K562 (cell line): ENCODE data around the gene ZNF474. TPM values are rescaled to one million over a fixed set of nuclear protein-coding genes. Genes with fewer than 3 reads are reported as not detected.

ENCODE experiments used
- ATAC-seq: fragments of 200-7000 bp; cut with Tn5 transposase; 3 replicates; pipeline ENCODE4 v1.9.1; 2020; ENCODE audit warnings: moderate library complexity
- BruUV-seq: library from RNA; stranded (reverse); fragments of 400-500 nt; replicated peaks from 2 replicates; lab custom pipeline; 2021; lab: Mats Ljungman, UMichigan
- CTCF ChIA-PET: fragments of 300-600 bp; formaldehyde crosslinking; extraction: SDS; loops from one replicate; lab custom pipeline; 2021; ENCODE audit warnings: low intra/inter-chr PET ratio; lab: Yijun Ruan, JAX
- POLR2A ChIA-PET: fragments of 300-600, 350-650 bp; sonication (Branson Sonifier 250); formaldehyde crosslinking; extraction: SDS; loops from one replicate; lab custom pipeline; 2021; ENCODE audit warnings: antibody characterized with exemption, inconsistent platforms; lab: Yijun Ruan, JAX
- DNase-seq, 4 experiments: peaks; one replicate each; pipeline versions ENCODE4 v3.0.0 to v3.0.0-alpha.2; 2011 to 2018; ENCODE audit warnings: low spot score in 3 of 4, mixed read lengths in 3 of 4; ENCODE audit errors: extremely low read depth in 1 of 4
- FAIRE-seq: peaks from 2 replicates; lab custom pipeline; 2011; peaks lifted over from hg19 to GRCh38; lab: Jason Lieb, UNC
- H2AFZ ChIP-seq: 2 replicates; pipeline ENCODE4 v1.6.0; 2011; ENCODE audit warnings: low read depth, low read length, control low read depth, inconsistent platforms
- H3K27ac ChIP-seq: fragments of 200-600 bp; 3 replicates; pipeline ENCODE4 v1.8.0; 2011; ENCODE audit warnings: low read depth, mild to moderate bottlenecking, control low read depth, inconsistent platforms, low read length, moderate library complexity, mixed read lengths; ENCODE audit errors: extremely low read depth
- H3K27me3 ChIP-seq, 2 experiments: fragments of 300-600 bp in 1 of 2; 2 replicates in 1 of 2; 3 replicates in 1 of 2; pipeline versions ENCODE4 v1.6.0 to v1.8.0; 2011; ENCODE audit warnings: inconsistent platforms in 2 of 2, low read length in 2 of 2, mild to moderate bottlenecking in 1 of 2, mixed read lengths in 1 of 2, moderate library complexity in 1 of 2; ENCODE audit not compliant: control insufficient read depth in 2 of 2, insufficient read depth in 2 of 2
- H3K36me3 ChIP-seq: fragments of 300-600 bp; 3 replicates; pipeline ENCODE4 v1.8.0; 2011; ENCODE audit warnings: mild to moderate bottlenecking, low read length, inconsistent platforms; ENCODE audit not compliant: control insufficient read depth, insufficient read depth
- H3K4me1 ChIP-seq, 2 experiments: fragments of 200-600 bp in 1 of 2; replicated peaks in 1 of 2; 2 replicates in 1 of 2; 3 replicates in 1 of 2; pipeline versions ENCODE4 v1.5.1 to v1.8.0; 2011; ENCODE audit warnings: inconsistent platforms in 2 of 2, low read length in 2 of 2, mild to moderate bottlenecking in 1 of 2, mixed read lengths in 1 of 2, moderate library complexity in 1 of 2; ENCODE audit not compliant: control insufficient read depth in 2 of 2, insufficient read depth in 2 of 2
- H3K4me2 ChIP-seq: 2 replicates; pipeline ENCODE4 v1.6.1; 2011; ENCODE audit warnings: low read length, control low read depth, inconsistent platforms, mixed read lengths; ENCODE audit not compliant: insufficient read depth
- H3K4me3 ChIP-seq: fragments of 200-600 bp; sonication (generic), shearing (Covaris generic); 2 replicates; pipeline ENCODE4 v1.5.1; 2016; ENCODE audit warnings: control low read depth, inconsistent platforms
- H3K79me2 ChIP-seq: fragments of 200-600 bp; 3 replicates; pipeline ENCODE4 v1.8.0; 2011; ENCODE audit warnings: low read length, inconsistent platforms; ENCODE audit not compliant: control insufficient read depth, insufficient read depth
- H3K9ac ChIP-seq, 2 experiments: 2 replicates each; pipeline versions ENCODE4 v1.6.0 to v1.6.1; 2011; ENCODE audit warnings: low read depth in 2 of 2, low read length in 2 of 2, control low read depth in 1 of 2, inconsistent platforms in 1 of 2, mild to moderate bottlenecking in 1 of 2, mixed read lengths in 1 of 2; ENCODE audit not compliant: insufficient read depth in 1 of 2
- H3K9me1 ChIP-seq: one replicate; pipeline ENCODE4 v1.6.0; 2011; ENCODE audit warnings: inconsistent platforms, mild to moderate bottlenecking, low read length, moderate library complexity; ENCODE audit not compliant: control insufficient read depth, insufficient read depth
- H3K9me3 ChIP-seq: replicated peaks from 2 replicates; pipeline ENCODE4 v1.5.1; 2011; ENCODE audit warnings: low read depth, low read length, inconsistent platforms; ENCODE audit not compliant: control insufficient read depth, insufficient read depth
- H4K20me1 ChIP-seq: replicated peaks from 2 replicates; pipeline ENCODE4 v1.6.1; 2011; ENCODE audit warnings: low read length, inconsistent platforms, mixed read lengths; ENCODE audit not compliant: control insufficient read depth, insufficient read depth
- GABPB2 ChIP-seq: fragments of 250-450 bp; sonication (Bioruptor Pico); conservative IDR thresholded peaks from 2 replicates; pipeline ENCODE4 v1.5.1; 2021; ENCODE audit warnings: mild to moderate bottlenecking
- GATAD2B ChIP-seq: fragments of 450-650 bp; IDR thresholded peaks from 2 replicates; pipeline ENCODE4 v1.6.1; 2017; ENCODE audit warnings: mild to moderate bottlenecking, borderline replicate concordance
- GTF2E2 ChIP-seq: fragments of 200-800 bp; sonication (Bioruptor generic); IDR thresholded peaks from 2 replicates; pipeline ENCODE4 v1.6.1; 2016; ENCODE audit warnings: missing genetic modification characterization, missing compliant biosample characterization
- NRF1 ChIP-seq, 2 experiments: fragments of 450-650 bp; IDR thresholded peaks in 1 of 2; conservative IDR thresholded peaks in 1 of 2; 2 replicates each; pipeline ENCODE4 v1.6.1; 2014; ENCODE audit warnings: mild to moderate bottlenecking in 2 of 2
- POLR2B ChIP-seq: fragments of 450-650 bp; IDR thresholded peaks from 2 replicates; pipeline ENCODE4 v1.6.1; 2018; ENCODE audit warnings: low read depth; ENCODE audit not compliant: partially characterized antibody
- POU5F1 ChIP-seq: fragments of 150-350 bp; IDR thresholded peaks from 2 replicates; pipeline ENCODE4 v1.6.1; 2014; ENCODE audit warnings: borderline replicate concordance, low read length, low read depth, mild to moderate bottlenecking; ENCODE audit not compliant: partially characterized antibody
- PURB ChIP-seq: sonication (generic); formaldehyde crosslinking; IDR thresholded peaks from 2 replicates; pipeline ENCODE4 v1.9.0; 2021; ENCODE audit warnings: low read depth, mild to moderate bottlenecking, missing genetic modification reagents
- RHOXF2B ChIP-seq: fragments of 250-450 bp; sonication (Bioruptor Pico); conservative IDR thresholded peaks from 2 replicates; pipeline ENCODE4 v1.5.1; 2021
- YY1 ChIP-seq, 3 experiments: IDR thresholded peaks; 2 replicates each; pipeline ENCODE4 v1.6.1; 2011; ENCODE audit warnings: low read length in 2 of 3, mild to moderate bottlenecking in 2 of 3, moderate library complexity in 2 of 3, borderline replicate concordance in 1 of 3, control low read depth in 1 of 3, low read depth in 1 of 3; ENCODE audit not compliant: insufficient read depth in 3 of 3, insufficient replicate concordance in 2 of 3, control insufficient read depth in 1 of 3, insufficient read length in 1 of 3; ENCODE audit errors: extremely low read depth in 1 of 3
- ZKSCAN1 ChIP-seq: fragments of 150-350 bp; IDR thresholded peaks from 2 replicates; pipeline ENCODE4 v1.6.1; 2016; ENCODE audit warnings: low read depth, low read length
- ZNF551 ChIP-seq: fragments of 250-450 bp; sonication (Bioruptor Pico); IDR thresholded peaks from 2 replicates; pipeline ENCODE4 v1.5.0; 2021; ENCODE audit warnings: mild to moderate bottlenecking, moderate library complexity
- ZSCAN29 ChIP-seq: fragments of 450-650 bp; IDR thresholded peaks from 2 replicates; pipeline ENCODE4 v1.6.1; 2017
- WGBS: fragments of 100-300 bp; shearing (Covaris generic); methylation state at CpG from one replicate; pipeline ENCODE4 v1.1.6; 2016; ENCODE audit warnings: low coverage, mixed read lengths; ENCODE audit not compliant: insufficient coverage; ENCODE audit errors: missing lambda C conversion rate; 5-methylcytosine and 5-hydroxymethylcytosine counted together
- in situ Hi-C: fragments of 300-500 bp; cut with MboI; formaldehyde crosslinking; loops from 4 replicates; pipeline ENCODE4 v1.15.0; 2018; ENCODE audit warnings: inconsistent platforms, mixed read lengths
- intact Hi-C: fragments of 100-400 bp; cut with micrococcal nuclease; formaldehyde crosslinking; loops from 2 replicates; pipeline ENCODE4 v1.14.2; 2022
- polyA plus RNA-seq, 8 experiments: library from polyadenylated mRNA; depleted of rRNA in 4 of 8; stranded (reverse) in 5 of 8; unstranded in 3 of 8; fragments of >200 nt; fragmentation: Nextera tagmentation in 2 of 8; fragmentation: Illumina TruSeq in 1 of 8; extraction: Ambion mirVana in 2 of 8; extraction: Trizol in 1 of 8; gene quantifications; 2 replicates each; pipeline versions ENCODE4 v1.2.1 to v1.2.3, GENCODE V29; 2011 to 2014; ENCODE audit warnings: inconsistent platforms in 1 of 8, missing spikeins in 1 of 8
- total RNA-seq, 7 experiments: library from RNA; depleted of rRNA in 6 of 7; stranded (reverse); fragments of >200 nt in 6 of 7; fragmentation: Illumina TruSeq in 2 of 7; extraction: Trizol in 2 of 7; gene quantifications; 2 replicates each; pipeline versions ENCODE4 v1.2.1 to v1.2.3, GENCODE V29; 2011 to 2021; ENCODE audit warnings: low replicate concordance in 1 of 7
- TF ChIP-seq, protein P1 (sequence below): fragments of 450-650 bp; IDR thresholded peaks from one replicate; pipeline ENCODE4 v1.6.1; 2018; ENCODE audit warnings: mild to moderate bottlenecking, moderate library complexity; ENCODE audit not compliant: partially characterized antibody
- TF ChIP-seq, protein P2 (sequence below): fragments of 450-650 bp; IDR thresholded peaks from 2 replicates; pipeline ENCODE4 v1.6.1; 2016; ENCODE audit warnings: mild to moderate bottlenecking

Gene ZNF474
- total and polyA plus RNA-seq, 9 of the 15 experiments (the other 6 are each of a cell fraction or from before 2014, with no cell fraction given) = 0.16 to 0.62 (median 0.39) TPM

DNA sequence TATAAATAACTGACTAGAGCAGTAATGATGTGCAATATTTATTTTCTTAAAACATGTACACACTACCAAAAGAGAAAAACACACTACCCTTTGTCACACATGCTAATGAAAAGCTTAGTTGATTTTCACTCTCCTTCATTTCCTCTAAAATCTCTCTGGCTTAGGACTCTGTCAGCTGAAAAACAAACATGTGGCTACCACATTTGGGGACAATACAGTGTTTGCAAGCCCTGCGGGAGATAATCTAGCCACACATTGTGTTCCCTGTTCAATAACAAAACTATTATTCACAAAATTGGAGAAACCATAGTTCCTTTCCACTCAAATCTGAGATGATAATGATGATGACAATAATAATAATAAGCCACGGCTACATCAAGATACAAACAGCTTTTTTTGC is 47.8 kb upstream of the ZNF474 start:
- Histone ChIP-seq H3K4me3 (no peak overlapping the region), H3K36me3 (no peaks in the 10 kb centered on the region), H3K9ac (no peak overlapping the region), H4K20me1 (no peaks in the 10 kb centered on the region), H3K79me2 (no peaks in the 10 kb centered on the region), H3K27me3 (no peaks in the 10 kb centered on the region), H3K9me3 (no peaks in the 10 kb centered on the region), H2AFZ (no peak overlapping the region), H3K4me2 (no peak overlapping the region), H3K9me1 (no peaks in the 10 kb centered on the region), H3K4me1 (no peaks in the 10 kb centered on the region), H3K27ac (no peak overlapping the region)
- in situ Hi-C loops = no loop called here
- intact Hi-C loops = no loop called here
- ChIA-PET POLR2A (interaction anchor here (1.0 kb wide), 1 partner anchor 20 kb away, joined by 3 read pairs; no protein-coding TSS in a partner anchor), CTCF (no interaction called here)
- no TSS peak for BruUV-seq
- 14% methylated on average over 2 of the region's 2 CpGs for WGBS
- DNase-seq = no peak
- no peak for ATAC-seq
- no peak for FAIRE-seq
- TF ChIP-seq NRF1 (conservative IDR thresholded peaks at IDR 0.05 in 1 of 2, IDR thresholded peaks at IDR 0.05 in 1 of 2) (no peak), POLR2B (no peak), GABPB2 (CRISPR knock-in tag) (no peak), POU5F1 (no peak), GTF2E2 (tag) (no peak), RHOXF2B (no peak)

DNA sequence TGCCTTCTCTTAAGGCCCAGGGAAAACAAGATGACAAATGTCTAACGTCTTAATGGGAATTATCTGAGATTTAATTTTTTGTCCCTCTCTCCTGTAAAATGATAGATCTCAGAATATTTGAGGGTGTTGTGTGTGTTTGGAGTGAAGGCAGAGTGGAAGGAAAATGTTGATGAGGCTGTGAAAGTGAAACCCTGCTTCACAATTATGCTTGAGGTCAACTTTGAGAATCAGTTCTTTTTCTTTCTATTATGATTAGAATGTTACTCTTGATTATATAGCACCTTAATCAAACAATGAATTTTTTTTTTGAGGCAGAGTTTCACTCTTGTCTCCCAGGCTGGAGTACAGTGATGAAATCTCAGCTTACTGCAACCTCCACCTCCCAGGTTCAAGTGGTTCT is 45.8 kb upstream of the ZNF474 start:
- DNase-seq (no peak), FAIRE-seq (no peak), ATAC-seq (no peak)
- no peaks in the 10 kb centered on the region for H3K4me1 ChIP-seq
- CTCF ChIA-PET = no interaction called here
- 12% methylated on average over 1 of the region's 1 CpG for WGBS
- intact Hi-C loops = no loop called here
- no peaks in the 10 kb centered on the region for H3K27me3 ChIP-seq
- in situ Hi-C loops = no loop called here
- POLR2A ChIA-PET = no interaction called here
- no peak overlapping the region for H3K4me3 ChIP-seq
- H4K20me1 ChIP-seq = no peaks in the 10 kb centered on the region
- no peaks in the 10 kb centered on the region for H3K9me1 ChIP-seq
- H3K9ac ChIP-seq = no peak overlapping the region
- H3K27ac ChIP-seq = no peak overlapping the region
- H3K36me3 ChIP-seq = no peaks in the 10 kb centered on the region
- no peaks in the 10 kb centered on the region for H3K79me2 ChIP-seq
- BruUV-seq = no TSS peak
- no peak overlapping the region for H3K4me2 ChIP-seq
- peaks cover 1% of the 10 kb centered on the region; the same call in 1 of the 2 replicates for H3K9me3 ChIP-seq
- H2AFZ ChIP-seq = no peak overlapping the region
- TF ChIP-seq, protein P1, sequence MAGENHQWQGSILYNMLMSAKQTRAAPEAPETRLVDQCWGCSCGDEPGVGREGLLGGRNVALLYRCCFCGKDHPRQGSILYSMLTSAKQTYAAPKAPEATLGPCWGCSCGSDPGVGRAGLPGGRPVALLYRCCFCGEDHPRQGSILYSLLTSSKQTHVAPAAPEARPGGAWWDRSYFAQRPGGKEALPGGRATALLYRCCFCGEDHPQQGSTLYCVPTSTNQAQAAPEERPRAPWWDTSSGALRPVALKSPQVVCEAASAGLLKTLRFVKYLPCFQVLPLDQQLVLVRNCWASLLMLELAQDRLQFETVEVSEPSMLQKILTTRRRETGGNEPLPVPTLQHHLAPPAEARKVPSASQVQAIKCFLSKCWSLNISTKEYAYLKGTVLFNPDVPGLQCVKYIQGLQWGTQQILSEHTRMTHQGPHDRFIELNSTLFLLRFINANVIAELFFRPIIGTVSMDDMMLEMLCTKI = no peak
- TF ChIP-seq GATAD2B = no peak
- TF ChIP-seq YY1 (IDR thresholded peaks at IDR 0.05; ENCODE audit: borderline replicate concordance in 1 of 3, control insufficient read depth in 1 of 3, extremely low read depth in 1 of 3, insufficient read depth in 3 of 3, insufficient read length in 1 of 3, insufficient replicate concordance in 2 of 3, low read depth in 1 of 3, low read length in 2 of 3) = no peak
- no peak for TF ChIP-seq ZSCAN29
- no peak for TF ChIP-seq PURB (CRISPR knock-in tag)
- TF ChIP-seq, protein P2, sequence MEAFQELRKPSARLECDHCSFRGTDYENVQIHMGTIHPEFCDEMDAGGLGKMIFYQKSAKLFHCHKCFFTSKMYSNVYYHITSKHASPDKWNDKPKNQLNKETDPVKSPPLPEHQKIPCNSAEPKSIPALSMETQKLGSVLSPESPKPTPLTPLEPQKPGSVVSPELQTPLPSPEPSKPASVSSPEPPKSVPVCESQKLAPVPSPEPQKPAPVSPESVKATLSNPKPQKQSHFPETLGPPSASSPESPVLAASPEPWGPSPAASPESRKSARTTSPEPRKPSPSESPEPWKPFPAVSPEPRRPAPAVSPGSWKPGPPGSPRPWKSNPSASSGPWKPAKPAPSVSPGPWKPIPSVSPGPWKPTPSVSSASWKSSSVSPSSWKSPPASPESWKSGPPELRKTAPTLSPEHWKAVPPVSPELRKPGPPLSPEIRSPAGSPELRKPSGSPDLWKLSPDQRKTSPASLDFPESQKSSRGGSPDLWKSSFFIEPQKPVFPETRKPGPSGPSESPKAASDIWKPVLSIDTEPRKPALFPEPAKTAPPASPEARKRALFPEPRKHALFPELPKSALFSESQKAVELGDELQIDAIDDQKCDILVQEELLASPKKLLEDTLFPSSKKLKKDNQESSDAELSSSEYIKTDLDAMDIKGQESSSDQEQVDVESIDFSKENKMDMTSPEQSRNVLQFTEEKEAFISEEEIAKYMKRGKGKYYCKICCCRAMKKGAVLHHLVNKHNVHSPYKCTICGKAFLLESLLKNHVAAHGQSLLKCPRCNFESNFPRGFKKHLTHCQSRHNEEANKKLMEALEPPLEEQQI = no peak
- no peak for TF ChIP-seq ZKSCAN1
- TF ChIP-seq ZNF551 (CRISPR knock-in tag) = no peak
